ENCODE results near the gene HYDIN. TPM values are rescaled to one million over a fixed set of nuclear protein-coding genes. Genes with fewer than 3 reads are reported as not detected.
A peak's percentile ranks its signal among the peaks of the same experiment; 100 is the strongest.

HYDIN gene
- total RNA-seq, 2 donors from 2014 or later, result 1.5 to 12.5 TPM

GRCh38 chr16:70803319-70803718 is 427.2 kb downstream of the HYDIN start:
- intact Hi-C loops (cut with DNase I), result no loop called here

GRCh38 chr16:70801611-70802010 is 428.9 kb downstream of the HYDIN start:
- TF ChIP-seq POLR2A (IDR thresholded peaks at IDR 0.05) (no peak), POLR2AphosphoS5 (IDR thresholded peaks at IDR 0.05) (no peak)
- TF ChIP-seq, protein P1, sequence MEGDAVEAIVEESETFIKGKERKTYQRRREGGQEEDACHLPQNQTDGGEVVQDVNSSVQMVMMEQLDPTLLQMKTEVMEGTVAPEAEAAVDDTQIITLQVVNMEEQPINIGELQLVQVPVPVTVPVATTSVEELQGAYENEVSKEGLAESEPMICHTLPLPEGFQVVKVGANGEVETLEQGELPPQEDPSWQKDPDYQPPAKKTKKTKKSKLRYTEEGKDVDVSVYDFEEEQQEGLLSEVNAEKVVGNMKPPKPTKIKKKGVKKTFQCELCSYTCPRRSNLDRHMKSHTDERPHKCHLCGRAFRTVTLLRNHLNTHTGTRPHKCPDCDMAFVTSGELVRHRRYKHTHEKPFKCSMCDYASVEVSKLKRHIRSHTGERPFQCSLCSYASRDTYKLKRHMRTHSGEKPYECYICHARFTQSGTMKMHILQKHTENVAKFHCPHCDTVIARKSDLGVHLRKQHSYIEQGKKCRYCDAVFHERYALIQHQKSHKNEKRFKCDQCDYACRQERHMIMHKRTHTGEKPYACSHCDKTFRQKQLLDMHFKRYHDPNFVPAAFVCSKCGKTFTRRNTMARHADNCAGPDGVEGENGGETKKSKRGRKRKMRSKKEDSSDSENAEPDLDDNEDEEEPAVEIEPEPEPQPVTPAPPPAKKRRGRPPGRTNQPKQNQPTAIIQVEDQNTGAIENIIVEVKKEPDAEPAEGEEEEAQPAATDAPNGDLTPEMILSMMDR (IDR thresholded peaks at IDR 0.05), result no peak
- H3K27ac ChIP-seq, result no peak overlapping the region

More at GRCh38 chr16:70803319-70803718, 427.2 kb downstream of the HYDIN start:
- Histone ChIP-seq H3K27me3 (replicated peaks; ENCODE audit: insufficient read depth) (no peaks in the 10 kb centered on the region), H3K4me3 (no peak overlapping the region), H3K9me3 (no peaks in the 10 kb centered on the region), H3K27ac (no peak overlapping the region), H3K36me3 (no peaks in the 10 kb centered on the region), H3K4me1 (replicated peaks) (no peaks in the 10 kb centered on the region)
- DNase-seq (ENCODE audit: low spot score), result no peak
- TF ChIP-seq POLR2AphosphoS5 (IDR thresholded peaks at IDR 0.05) (no peak), POLR2A (IDR thresholded peaks at IDR 0.05) (no peak)
- TF ChIP-seq, protein P1 (IDR thresholded peaks at IDR 0.05), result no peak

GRCh38 chr16:70800781-70801480 is 429.6 kb downstream of the HYDIN start, which contains the start of gene VAC14:
Gene VAC14, minus strand, starts transcription at chr16:70801158. Its CDS starts 258 bp downstream, at chr16:70800900.
- under 1% methylated on average over 64 of the region's 64 CpGs for WGBS
- TF ChIP-seq POLR2A (IDR thresholded peaks at IDR 0.05) (peak; percentile 51), POLR2AphosphoS5 (IDR thresholded peaks at IDR 0.05) (peak; percentile 92)
- TF ChIP-seq, protein P1 (IDR thresholded peaks at IDR 0.05), result peak in 2 of 4 experiments; percentile 6 to 21
- no peaks in the 10 kb centered on the region for H3K36me3 ChIP-seq
- DNase-seq (ENCODE audit: low spot score), result peak; percentile 94
- H3K4me3 ChIP-seq, result peak within 1 kb of the TSS; percentile 95 to 96
- no peaks in the 10 kb centered on the region for H3K4me1 ChIP-seq (replicated peaks)
- no peaks in the 10 kb centered on the region for H3K9me3 ChIP-seq
- no peaks in the 10 kb centered on the region for H3K27me3 ChIP-seq (replicated peaks; ENCODE audit: insufficient read depth)
- intact Hi-C loops (cut with DNase I), result no loop called here
- H3K27ac ChIP-seq, result peak within 1 kb of the TSS; percentile 59 to 65

More at GRCh38 chr16:70801611-70802010, 428.9 kb downstream of the HYDIN start:
- no peak for DNase-seq (ENCODE audit: low spot score)
- Histone ChIP-seq H3K4me1 (replicated peaks) (no peaks in the 10 kb centered on the region), H3K9me3 (no peaks in the 10 kb centered on the region), H3K27me3 (replicated peaks; ENCODE audit: insufficient read depth) (no peaks in the 10 kb centered on the region), H3K36me3 (no peaks in the 10 kb centered on the region), H3K4me3 (peak overlapping the region in 1 of 2 donors; percentile 95)
- intact Hi-C loops (cut with DNase I), result no loop called here
- WGBS, result 45% methylated on average over 3 of the region's 3 CpGs

DNA sequence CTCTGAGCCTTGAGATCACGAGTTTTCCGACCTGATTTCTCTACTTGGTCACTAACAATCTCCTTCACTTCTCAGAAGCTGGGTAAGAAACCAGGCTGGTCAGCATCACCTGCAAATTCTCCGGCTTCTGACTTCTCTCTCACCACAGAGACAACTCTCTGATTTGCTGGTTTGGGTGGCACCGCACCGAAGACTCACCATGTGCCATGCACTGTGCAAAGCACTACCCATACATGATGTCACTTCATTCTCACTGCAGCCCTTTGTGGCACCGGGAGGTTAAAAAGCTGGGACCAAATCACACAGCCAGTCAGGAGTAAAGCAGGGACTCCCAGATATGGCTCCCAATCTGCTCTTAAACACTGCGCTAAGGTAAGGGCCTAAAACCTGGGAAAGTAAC is 430.2 kb downstream of the HYDIN start:
- no peaks in the 10 kb centered on the region for H3K9me3 ChIP-seq
- TF ChIP-seq POLR2A (IDR thresholded peaks at IDR 0.05), result no peak
- TF ChIP-seq, protein P1 (IDR thresholded peaks at IDR 0.05), result no peak
- TF ChIP-seq POLR2AphosphoS5 (IDR thresholded peaks at IDR 0.05), result no peak
- no peaks in the 10 kb centered on the region for H3K4me1 ChIP-seq (replicated peaks)
- peak overlapping the region; percentile 59 to 65 for H3K27ac ChIP-seq
- no peaks in the 10 kb centered on the region for H3K27me3 ChIP-seq (replicated peaks; ENCODE audit: insufficient read depth)
- H3K4me3 ChIP-seq, result peak overlapping the region; percentile 95 to 96
- H3K36me3 ChIP-seq, result no peaks in the 10 kb centered on the region
- WGBS, result 13% methylated on average over 7 of the region's 7 CpGs
- DNase-seq (ENCODE audit: low spot score), result no peak
- intact Hi-C loops (cut with DNase I), result no loop called here

DNA sequence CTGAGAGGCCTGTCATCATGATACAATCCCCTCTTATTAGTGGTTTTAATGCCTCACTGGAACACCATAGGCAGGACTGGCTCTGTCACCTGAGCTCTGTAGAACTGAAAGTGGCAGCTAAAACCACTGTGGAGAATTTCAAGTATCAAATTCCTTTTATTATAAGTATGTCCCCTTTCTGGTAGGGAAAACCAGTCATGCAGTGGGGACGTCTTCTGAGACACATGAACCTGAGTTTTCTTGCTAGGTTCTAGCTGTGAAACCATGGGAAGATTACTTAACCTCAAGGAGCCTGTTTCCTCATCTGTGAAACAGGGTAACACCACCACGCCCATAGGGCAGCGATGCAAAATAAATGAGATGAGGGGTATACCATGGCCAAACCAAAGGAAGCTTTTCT is 434.2 kb downstream of the HYDIN start:
- Histone ChIP-seq H3K27ac (no peak overlapping the region), H3K9me3 (no peaks in the 10 kb centered on the region), H3K4me1 (replicated peaks) (no peaks in the 10 kb centered on the region), H3K27me3 (replicated peaks; ENCODE audit: insufficient read depth) (no peaks in the 10 kb centered on the region), H3K4me3 (no peak overlapping the region), H3K36me3 (no peaks in the 10 kb centered on the region)
- intact Hi-C loops (cut with DNase I), result no loop called here
- no peak for DNase-seq (ENCODE audit: low spot score)
- TF ChIP-seq POLR2A (IDR thresholded peaks at IDR 0.05), result no peak
- TF ChIP-seq, protein P1 (IDR thresholded peaks at IDR 0.05), result no peak
- no peak for TF ChIP-seq POLR2AphosphoS5 (IDR thresholded peaks at IDR 0.05)
- WGBS, result 83% methylated on average over 3 of the region's 3 CpGs
